K562 (cell line): Measurements from ENCODE around the gene SLC9A2. TPM values are rescaled to one million over a fixed set of nuclear protein-coding genes. Genes with fewer than 3 reads are reported as not detected.

Source experiments
- ADNP ChIP-seq: fragments of 200-800 bp; sonication (Bioruptor generic); IDR thresholded peaks from 2 replicates; pipeline ENCODE4 v1.6.1; 2016; ENCODE audit warnings: missing genetic modification characterization, missing compliant biosample characterization
- ATF1 ChIP-seq, 2 experiments: fragments of 450-650 bp in 1 of 2; IDR thresholded peaks; 2 replicates each; pipeline ENCODE4 v1.6.1; 2016; ENCODE audit warnings: missing compliant biosample characterization in 1 of 2, missing genetic modification characterization in 1 of 2
- HEY1 ChIP-seq: fragments of 250-450 bp; sonication (Bioruptor Pico); IDR thresholded peaks from 2 replicates; pipeline ENCODE4 v1.5.0; 2020; ENCODE audit warnings: mild to moderate bottlenecking, moderate library complexity, borderline replicate concordance
- HNRNPL ChIP-seq: fragments of 200-400 bp; formaldehyde crosslinking; IDR thresholded peaks from 2 replicates; pipeline ENCODE4 v1.6.1; 2017; ENCODE audit warnings: low read depth, mild to moderate bottlenecking, low read length
- MED1 ChIP-seq: sonication (generic); formaldehyde crosslinking; IDR thresholded peaks from 2 replicates; pipeline ENCODE4 v1.8.1; 2023; ENCODE audit warnings: missing genetic modification reagents, borderline replicate concordance
- MGA ChIP-seq: fragments of 450-650 bp; IDR thresholded peaks from 2 replicates; pipeline ENCODE4 v1.6.1; 2016; ENCODE audit warnings: mild to moderate bottlenecking, moderate library complexity
- NR2C2 ChIP-seq, 2 experiments: fragments of 200-800 bp in 1 of 2; sonication (Bioruptor generic) in 1 of 2; sonication (generic) in 1 of 2; formaldehyde crosslinking in 1 of 2; IDR thresholded peaks; 2 replicates each; pipeline versions ENCODE4 v1.6.1 to v1.8.0; 2016 to 2022; ENCODE audit warnings: mild to moderate bottlenecking in 1 of 2, missing compliant biosample characterization in 1 of 2, missing genetic modification characterization in 1 of 2, missing genetic modification reagents in 1 of 2
- NR2F6 ChIP-seq: fragments of 450-650 bp; formaldehyde crosslinking; IDR thresholded peaks from 2 replicates; pipeline ENCODE4 v1.4.0; 2020; ENCODE audit warnings: mild to moderate bottlenecking
- RBBP5 ChIP-seq: fragments of 200-600 bp; sonication (generic); IDR thresholded peaks from 2 replicates; pipeline ENCODE4 v1.6.1; 2012; ENCODE audit warnings: borderline replicate concordance, mild to moderate bottlenecking, low read length, control low read depth, inconsistent platforms; ENCODE audit not compliant: insufficient read depth, poor library complexity, severe bottlenecking
- SMARCC2 ChIP-seq: fragments of 450-650 bp; IDR thresholded peaks from 2 replicates; pipeline ENCODE4 v1.6.1; 2017; ENCODE audit warnings: antibody characterized with exemption, moderate library complexity, mild to moderate bottlenecking, low read depth
- TRIM25 ChIP-seq: fragments of 450-650 bp; IDR thresholded peaks from 2 replicates; pipeline ENCODE4 v1.7.0; 2016; ENCODE audit warnings: borderline replicate concordance
- ZFPM2 ChIP-seq: fragments of 250-450 bp; sonication (Bioruptor Pico); IDR thresholded peaks from 2 replicates; pipeline ENCODE4 v1.5.1; 2022; ENCODE audit warnings: mild to moderate bottlenecking
- ZFX ChIP-seq: sonication (generic); formaldehyde crosslinking; IDR thresholded peaks from 2 replicates; pipeline ENCODE4 v1.8.0; 2022; ENCODE audit warnings: mild to moderate bottlenecking, missing genetic modification reagents, moderate library complexity
- polyA plus RNA-seq, 8 experiments: library from polyadenylated mRNA; depleted of rRNA in 4 of 8; stranded (reverse) in 5 of 8; unstranded in 3 of 8; fragments of >200 nt; fragmentation: Nextera tagmentation in 2 of 8; fragmentation: Illumina TruSeq in 1 of 8; extraction: Ambion mirVana in 2 of 8; extraction: Trizol in 1 of 8; gene quantifications; 2 replicates each; pipeline versions ENCODE4 v1.2.1 to v1.2.3, GENCODE V29; 2011 to 2014; ENCODE audit warnings: inconsistent platforms in 1 of 8, missing spikeins in 1 of 8
- total RNA-seq, 7 experiments: library from RNA; depleted of rRNA in 6 of 7; stranded (reverse); fragments of >200 nt in 6 of 7; fragmentation: Illumina TruSeq in 2 of 7; extraction: Trizol in 2 of 7; gene quantifications; 2 replicates each; pipeline versions ENCODE4 v1.2.1 to v1.2.3, GENCODE V29; 2011 to 2021; ENCODE audit warnings: low replicate concordance in 1 of 7

The SLC9A2 gene
- total and polyA plus RNA-seq, 9 of the 15 experiments (the other 6 are each of a cell fraction or from before 2014, with no cell fraction given) = 0.45 to 3.3 (median 1.6) TPM

- peak; percentile 62 for TF ChIP-seq MGA
- TF ChIP-seq NR2F6 (CRISPR knock-in tag) = no peak
- no peak for TF ChIP-seq ATF1 (CRISPR knock-in tag; IDR thresholded peaks at IDR 0.05)
- TF ChIP-seq ATF1 (tag; IDR thresholded peaks at IDR 0.05) = 0 out of 2 replicates have a peak, but pooled peaks have one; percentile 4
- TF ChIP-seq RBBP5 = peak; percentile 36
- no peak for TF ChIP-seq TRIM25
- no peak for TF ChIP-seq NR2C2 (CRISPR knock-in tag; IDR thresholded peaks at IDR 0.05)
- TF ChIP-seq NR2C2 (tag; IDR thresholded peaks at IDR 0.05) = no peak
- TF ChIP-seq ZFPM2 = no peak
- no peak for TF ChIP-seq MED1 (CRISPR knock-in tag)
- no peak for TF ChIP-seq SMARCC2
- TF ChIP-seq ADNP (tag) = no peak
- TF ChIP-seq ZFX (CRISPR knock-in tag) = peak; percentile 33; the same call in 1 of the 2 replicates
- no peak for TF ChIP-seq HEY1
- peak; percentile 69 for TF ChIP-seq HNRNPL
Measured at GRCh38 chr2:102619414-102620319, at the start of gene SLC9A2 (continued).
